GM21619 (cell line): ENCODE results near the gene FITM1.

Experiments used
- ATAC-seq: cut with Tn5 transposase; IDR thresholded peaks from one replicate; pipeline ENCODE4 v1.9.1; 2021; ENCODE audit not compliant: unreplicated experiment

The FITM1 gene, protein sequence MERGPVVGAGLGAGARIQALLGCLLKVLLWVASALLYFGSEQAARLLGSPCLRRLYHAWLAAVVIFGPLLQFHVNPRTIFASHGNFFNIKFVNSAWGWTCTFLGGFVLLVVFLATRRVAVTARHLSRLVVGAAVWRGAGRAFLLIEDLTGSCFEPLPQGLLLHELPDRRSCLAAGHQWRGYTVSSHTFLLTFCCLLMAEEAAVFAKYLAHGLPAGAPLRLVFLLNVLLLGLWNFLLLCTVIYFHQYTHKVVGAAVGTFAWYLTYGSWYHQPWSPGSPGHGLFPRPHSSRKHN

DNA sequence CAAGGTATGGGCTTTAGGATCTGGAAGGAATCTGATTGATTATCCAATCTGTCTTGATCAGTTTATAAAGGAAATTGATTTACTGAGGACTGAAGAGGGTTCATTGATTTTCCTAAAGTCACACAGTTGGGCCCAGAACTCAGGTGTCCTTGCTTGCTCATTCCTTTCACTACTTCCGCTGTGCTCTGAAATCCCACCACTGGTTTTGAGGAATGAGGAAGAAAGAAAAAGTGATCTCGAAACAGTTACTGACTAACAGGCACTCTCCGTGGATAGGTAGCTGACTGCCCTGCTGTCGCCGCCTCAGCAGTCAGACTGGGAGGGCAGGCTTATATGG, at the start of gene FITM1:
FITM1 (plus strand) TSS at position 280 of the 337 bp plus-strand sequence. CDS start 905 bp downstream, outside the sequence.
- no peak for ATAC-seq

- ATAC-seq, result peak; percentile 79
These were observed 49.3 kb upstream of the FITM1 start for GRCh38 chr14:24080888-24081738.

DNA sequence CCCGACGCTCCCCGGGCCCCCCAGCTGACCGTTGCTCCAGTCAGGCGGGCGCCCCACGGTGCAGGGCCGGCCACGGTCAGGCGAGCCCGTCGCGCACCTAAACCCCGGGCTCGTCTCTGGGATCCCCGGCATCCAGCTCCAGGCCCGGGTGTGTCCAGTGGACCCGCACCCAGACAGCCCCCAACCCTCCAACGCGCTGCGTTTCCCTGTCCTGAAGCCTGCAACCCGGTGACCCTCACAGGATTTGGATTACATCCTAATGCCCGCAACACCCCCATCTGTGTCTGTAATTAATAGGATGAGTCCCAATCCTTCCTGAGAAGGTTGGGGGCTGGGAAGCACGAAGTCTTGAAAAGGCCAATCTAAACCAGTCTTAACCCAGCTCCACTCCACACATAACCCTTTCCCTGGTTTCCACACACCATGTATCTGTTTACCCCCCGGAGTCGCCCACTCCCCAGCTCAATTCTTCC, 48.7 kb upstream of the FITM1 start:
- no peak for ATAC-seq

GRCh38 chr14:24082411-24083080, 47.9 kb upstream of the FITM1 start:
- ATAC-seq, result no peak

DNA sequence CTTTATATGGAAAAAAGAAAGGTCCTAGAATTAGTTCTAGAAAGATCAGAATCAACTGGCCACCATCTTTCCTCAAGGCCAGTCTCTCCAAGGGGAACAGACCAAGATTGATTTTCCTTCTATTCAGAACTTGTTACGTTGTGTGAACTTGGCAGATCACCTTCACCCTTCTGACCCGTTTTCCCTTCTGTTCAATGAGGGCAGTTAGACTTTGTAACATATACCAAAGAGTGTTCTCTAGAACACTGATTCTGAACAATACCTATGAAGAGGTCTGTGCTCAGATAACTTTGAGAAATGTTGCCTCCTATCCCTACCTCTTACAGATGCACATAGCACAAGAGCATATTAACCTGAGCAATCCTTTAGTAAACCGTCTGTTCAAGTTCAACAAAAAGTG, 47.0 kb upstream of the FITM1 start:
- ATAC-seq, result no peak

GRCh38 chr14:24084440-24084839, 46.0 kb upstream of the FITM1 start:
- no peak for ATAC-seq

GRCh38 chr14:24085215-24085614, 45.2 kb upstream of the FITM1 start:
- ATAC-seq, result no peak

DNA sequence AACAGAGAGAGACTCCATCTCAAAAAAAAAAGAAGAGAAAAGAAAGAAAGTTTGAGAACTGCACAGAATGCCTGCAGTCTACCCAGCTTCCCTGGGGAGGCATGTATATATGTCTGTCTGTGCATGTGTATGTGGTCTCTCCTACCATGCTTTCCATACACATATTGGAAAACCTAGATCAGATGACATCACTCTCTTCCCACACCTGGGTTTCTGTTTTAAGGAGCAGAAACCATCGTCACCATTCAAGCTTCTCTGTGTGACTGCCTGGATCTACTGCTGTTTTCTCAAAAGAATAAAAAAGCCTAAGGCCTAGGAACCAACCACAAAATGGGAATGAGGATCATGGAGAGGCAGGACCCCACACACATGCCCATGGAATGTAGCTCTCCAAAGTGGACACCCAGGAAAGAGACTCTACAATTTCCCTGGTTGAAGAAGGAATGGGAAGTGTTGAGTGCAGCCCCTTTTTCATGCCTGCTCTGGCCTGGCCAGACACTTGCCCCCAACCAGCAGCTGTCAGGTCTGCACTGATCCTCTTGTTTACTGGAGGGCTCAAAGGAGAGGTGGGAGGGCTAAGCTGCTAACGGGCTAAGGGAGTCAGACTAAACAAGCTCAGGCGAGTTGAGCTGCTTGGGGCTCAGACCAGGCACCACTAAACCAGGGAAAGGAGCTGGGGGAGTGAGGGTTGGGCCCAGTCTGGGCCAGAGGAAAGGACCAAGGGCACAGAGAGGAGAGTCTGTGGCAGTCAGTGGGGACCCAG, 44.1 kb upstream of the FITM1 start:
- no peak for ATAC-seq

GRCh38 chr14:24087004-24087403, 43.5 kb upstream of the FITM1 start:
- ATAC-seq, result no peak

GRCh38 chr14:24088095-24088494, 42.4 kb upstream of the FITM1 start:
- ATAC-seq, result no peak

GRCh38 chr14:24089890-24090289, 40.6 kb upstream of the FITM1 start:
- ATAC-seq, result no peak

DNA sequence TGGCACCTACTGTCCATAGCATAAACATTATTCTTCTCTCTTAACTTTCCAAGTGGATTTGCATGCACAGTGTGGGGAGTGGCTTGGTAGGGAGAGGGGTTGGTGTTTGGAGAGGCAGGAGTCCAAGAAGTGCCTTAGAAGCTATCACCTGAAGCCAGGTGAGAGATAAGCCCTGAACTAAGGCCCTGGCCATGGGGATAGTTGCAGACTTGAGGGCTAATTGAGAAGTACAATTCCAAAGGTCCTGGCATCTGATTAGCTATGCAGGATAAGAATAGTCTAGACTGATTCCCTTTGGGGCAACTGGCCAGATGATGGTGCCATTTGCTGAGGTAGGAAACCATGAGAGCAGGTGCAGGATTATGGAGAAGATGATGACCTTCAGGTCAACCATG, 38.4 kb upstream of the FITM1 start:
- ATAC-seq, result no peak

DNA sequence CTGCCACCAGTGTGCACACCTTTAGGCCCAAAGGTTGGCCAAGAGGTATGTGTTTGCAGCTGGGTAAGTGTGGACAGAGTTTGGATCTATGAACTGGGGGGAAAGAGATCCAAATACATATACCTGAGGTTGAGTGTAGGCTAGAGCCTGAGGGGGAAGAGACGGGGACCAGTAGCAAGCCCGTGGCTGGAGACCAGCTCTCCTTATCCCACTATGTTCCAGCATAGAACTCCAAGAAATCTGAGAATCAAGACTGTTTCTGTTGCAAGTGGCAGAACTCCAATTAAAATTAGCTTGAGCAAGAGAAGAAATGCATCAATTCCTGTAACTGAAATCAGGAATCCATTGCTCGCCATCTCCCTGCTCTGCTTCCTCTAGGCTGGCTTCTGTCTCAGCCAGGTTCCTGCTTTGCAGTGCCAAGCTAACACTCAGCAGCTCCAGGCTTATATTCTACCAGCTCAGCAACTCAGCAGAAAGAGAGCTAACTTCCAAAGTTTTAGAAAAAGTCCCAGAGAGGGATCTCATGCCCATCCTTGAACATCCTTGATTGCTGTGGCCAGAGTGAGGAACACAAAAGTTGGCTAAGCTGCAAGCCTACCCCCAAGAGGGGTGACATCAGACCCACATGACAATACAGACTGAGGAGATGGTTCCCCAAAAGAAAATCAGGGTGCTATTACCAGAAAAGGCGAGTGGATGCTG, 37.8 kb upstream of the FITM1 start:
- no peak for ATAC-seq

DNA sequence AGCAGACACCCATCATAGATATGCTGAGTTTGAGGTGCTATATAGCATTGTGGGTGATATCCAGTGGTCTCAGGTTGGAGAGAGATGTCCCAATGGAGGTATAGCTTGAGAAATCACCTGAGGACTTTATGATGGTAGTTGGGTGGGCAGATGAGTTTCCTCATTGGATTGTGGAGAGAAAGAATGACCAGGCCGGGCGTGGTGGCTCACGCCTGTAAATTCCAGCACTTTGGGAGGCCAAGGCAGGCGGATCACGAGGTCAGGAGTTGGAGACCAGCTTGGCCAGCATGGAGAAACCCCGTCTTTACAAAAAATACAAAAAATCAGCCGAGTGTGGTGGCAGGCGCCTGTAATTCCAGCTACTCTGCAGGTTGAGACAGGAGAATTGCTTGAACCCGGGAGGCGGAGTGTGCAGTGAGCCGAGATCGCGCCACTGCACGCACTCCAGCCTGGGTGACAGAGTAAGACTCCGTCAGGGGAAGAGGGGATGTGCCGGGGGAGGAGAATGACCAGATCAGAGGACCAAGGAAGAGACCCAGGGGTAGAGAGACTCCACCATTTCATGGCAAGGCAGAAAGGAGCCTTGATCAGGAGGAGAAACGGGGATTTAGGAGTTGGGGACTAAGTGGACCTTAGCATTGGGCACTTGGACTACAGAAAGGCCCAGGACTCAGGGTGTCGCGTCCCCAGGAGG, 37.1 kb upstream of the FITM1 start:
- no peak for ATAC-seq

DNA sequence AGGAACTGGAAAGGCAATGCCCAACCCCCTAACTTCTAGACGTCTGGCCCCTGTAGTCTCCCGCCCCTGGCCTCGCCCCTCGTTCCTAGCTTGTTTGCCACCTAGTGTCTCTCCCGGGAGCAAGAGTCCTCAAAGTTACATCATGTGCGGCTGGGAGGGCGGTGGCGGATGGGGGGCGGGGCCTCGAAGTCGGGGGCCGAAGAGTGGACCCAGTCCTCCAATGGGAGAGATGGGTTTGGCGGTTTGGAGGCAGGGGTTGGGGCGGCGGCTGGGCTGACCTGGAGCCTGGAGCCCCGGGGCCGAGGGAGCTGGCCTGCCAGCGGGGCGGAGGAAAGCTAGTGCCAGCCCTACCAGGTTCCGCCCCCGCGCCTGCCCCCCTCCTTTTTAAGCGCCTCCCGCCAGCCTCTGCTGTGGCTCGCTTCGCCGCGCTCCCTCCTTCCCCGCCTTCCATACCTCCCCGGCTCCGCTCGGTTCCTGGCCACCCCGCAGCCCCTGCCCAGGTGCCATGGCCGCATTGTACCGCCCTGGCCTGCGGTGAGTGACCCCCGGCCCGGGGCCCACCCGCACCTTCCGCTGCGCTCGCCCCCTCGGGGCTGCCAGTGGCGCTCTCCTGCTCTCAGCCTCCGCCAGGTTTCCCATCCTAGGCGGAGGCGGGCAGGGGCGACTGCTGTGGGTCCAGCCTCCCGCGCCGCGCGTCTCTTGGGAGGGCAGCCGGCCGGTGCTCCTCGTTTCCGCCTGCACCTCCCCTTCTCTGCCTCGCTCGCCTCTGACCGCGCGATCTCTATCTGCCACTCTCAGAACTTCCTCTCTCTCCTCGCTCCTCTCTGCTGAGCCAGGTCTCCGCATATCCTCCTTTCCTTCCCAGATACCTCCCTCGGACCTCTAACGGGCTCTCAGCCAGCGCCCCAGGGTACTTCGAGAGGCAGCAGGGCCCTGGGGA, 36.3 kb upstream of the FITM1 start, which contains the start of gene PCK2:
PCK2 (plus strand) TSS at position 411 of the 940 bp plus-strand sequence; CDS start at position 506, 95 bp downstream.
- peak; percentile 48 for ATAC-seq

DNA sequence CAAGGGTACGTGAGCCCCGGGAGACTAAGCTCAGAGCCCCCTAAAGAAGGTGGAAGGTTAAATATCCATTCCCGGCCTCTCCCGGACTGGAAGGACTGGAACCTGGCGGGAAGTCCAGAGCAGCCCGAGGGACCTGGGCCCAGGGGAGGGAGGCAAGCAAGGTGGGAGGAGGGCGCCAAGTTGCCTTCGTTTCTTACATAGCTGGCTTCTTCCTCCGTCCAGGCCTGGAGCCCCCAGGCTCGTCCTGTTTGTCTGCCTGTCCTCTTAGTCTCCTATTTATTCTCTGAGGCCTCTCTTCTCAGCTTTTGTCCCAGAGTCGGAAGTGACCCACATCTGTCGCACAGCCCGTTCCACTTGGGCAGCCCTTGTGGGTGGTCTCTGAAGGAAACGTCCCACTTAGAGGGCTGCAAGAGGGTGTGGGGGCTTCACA, 35.6 kb upstream of the FITM1 start:
- no peak for ATAC-seq

DNA sequence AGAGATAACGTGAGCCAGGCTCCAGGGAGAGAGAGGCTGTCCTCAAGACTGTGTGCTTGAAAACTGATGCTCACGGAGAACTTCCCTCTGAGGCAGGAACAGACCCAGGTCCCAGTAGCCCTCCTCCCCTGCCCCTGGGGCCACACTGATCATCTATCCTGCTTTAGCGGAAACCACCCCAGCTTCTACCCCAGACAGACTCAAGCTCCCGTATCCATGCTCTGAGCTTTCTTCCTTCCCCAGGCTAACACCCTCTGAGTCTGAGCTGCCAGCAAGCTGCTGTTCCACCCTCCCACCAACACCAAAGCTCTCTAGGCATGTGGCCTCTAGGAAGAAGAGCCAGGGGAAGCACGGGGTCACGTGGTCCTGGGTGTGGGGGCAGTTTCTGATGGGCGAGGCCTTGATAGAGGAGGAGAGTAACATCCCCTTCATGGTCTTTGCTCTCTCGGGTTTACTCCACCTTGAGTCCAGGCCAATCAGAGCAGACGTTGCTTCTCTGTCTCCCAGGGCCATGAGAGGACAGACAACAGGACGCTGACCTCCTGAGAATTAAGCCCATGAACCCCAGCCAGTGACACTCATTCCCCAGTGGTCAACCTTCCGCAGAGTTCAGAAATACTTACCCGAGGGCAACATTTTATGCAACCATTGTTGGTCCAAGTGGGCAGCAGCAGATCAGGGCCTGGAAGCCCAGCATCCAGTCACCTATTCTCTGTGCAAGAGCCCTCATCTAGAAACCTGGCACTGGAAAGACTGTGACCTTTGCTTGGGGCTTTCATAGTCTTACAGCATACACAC, 35.0 kb upstream of the FITM1 start:
- ATAC-seq, result peak; percentile 55
